HG03025 (cell line): Measurements from ENCODE around the gene FLNB.

Source experiments
- ATAC-seq: cut with Tn5 transposase; IDR thresholded peaks from one replicate; pipeline ENCODE4 v1.9.1; 2021; ENCODE audit warnings: mild to moderate bottlenecking, moderate library complexity; ENCODE audit not compliant: unreplicated experiment, low FRiP score

The FLNB gene

GRCh38 chr3:58176827-58177489 lies 168.7 kb downstream of the FLNB start:
- ATAC-seq, result no peak

GRCh38 chr3:58177747-58178527 lies 169.7 kb downstream of the FLNB start:
- ATAC-seq, result peak; percentile 52

GRCh38 chr3:58178528-58179234 lies 170.5 kb downstream of the FLNB start:
- ATAC-seq, result no peak

- ATAC-seq, result no peak
Measured at GRCh38 chr3:58179235-58180098, 171.2 kb downstream of the FLNB start.

GRCh38 chr3:58180099-58180880 lies 172.1 kb downstream of the FLNB start:
- ATAC-seq, result no peak

GRCh38 chr3:58180940-58181587 lies 172.8 kb downstream of the FLNB start:
- ATAC-seq, result no peak

- ATAC-seq, result no peak
Measured at GRCh38 chr3:58183221-58183620, 175.0 kb downstream of the FLNB start.

- ATAC-seq, result no peak
Measured at GRCh38 chr3:58183891-58184290, 175.7 kb downstream of the FLNB start.

- ATAC-seq, result no peak
Measured at GRCh38 chr3:58184309-58184981, 176.2 kb downstream of the FLNB start.

GRCh38 chr3:58184982-58185360 lies 176.7 kb downstream of the FLNB start:
- no peak for ATAC-seq

- ATAC-seq, result no peak
Measured at GRCh38 chr3:58188173-58188564, 179.9 kb downstream of the FLNB start.

- ATAC-seq, result no peak
Measured at GRCh38 chr3:58188921-58189451, 180.8 kb downstream of the FLNB start.

- ATAC-seq, result no peak
Measured at GRCh38 chr3:58189691-58190090, 181.5 kb downstream of the FLNB start.

- ATAC-seq, result no peak
Measured at GRCh38 chr3:58190291-58190690, 182.1 kb downstream of the FLNB start.

GRCh38 chr3:58190882-58191281 lies 182.7 kb downstream of the FLNB start:
- ATAC-seq, result no peak

GRCh38 chr3:58191361-58191991 lies 183.3 kb downstream of the FLNB start:
- ATAC-seq, result no peak

GRCh38 chr3:58192069-58192468 lies 183.8 kb downstream of the FLNB start:
- ATAC-seq, result no peak
